GM12878 (cell line): ENCODE data around the gene MARCHF10. TPM values are rescaled to one million over a fixed set of nuclear protein-coding genes. Genes with fewer than 3 reads are reported as not detected.

ENCODE experiments used
- ATAC-seq: fragments of 200-7000 bp; cut with Tn5 transposase; 3 replicates; pipeline ENCODE4 v1.9.1; 2020; ENCODE audit warnings: mild to moderate bottlenecking, moderate library complexity
- BruUV-seq: library from RNA; stranded (reverse); fragments of 400-500 nt; replicated peaks from 2 replicates; lab custom pipeline; 2021; lab: Mats Ljungman, UMichigan
- CTCF ChIA-PET: fragments of 300-600 bp; sonication (Branson Sonifier 250); formaldehyde crosslinking; extraction: SDS; loops from one replicate; lab custom pipeline; 2021; ENCODE audit warnings: inconsistent platforms; lab: Yijun Ruan, JAX
- POLR2A ChIA-PET: fragments of 350-600 bp; formaldehyde crosslinking; extraction: SDS; loops from one replicate; lab custom pipeline; 2021; ENCODE audit warnings: inconsistent platforms; lab: Charles Lee
- RAD21 ChIA-PET: fragments of 300-600 bp; sonication (Branson Sonifier 250); formaldehyde crosslinking; loops from one replicate; lab custom pipeline; 2023; ENCODE audit warnings: antibody characterized with exemption; ENCODE audit not compliant: unreplicated experiment; lab: Charles Lee
- SMC1A ChIA-PET: fragments of 300-600 bp; sonication (Branson Sonifier 250); formaldehyde crosslinking; loops from one replicate; lab custom pipeline; 2023; ENCODE audit not compliant: unreplicated experiment, uncharacterized antibody; lab: Charles Lee
- DNase-seq: peaks from one replicate; pipeline ENCODE4 v3.0.0-alpha.2; 2011; ENCODE audit warnings: low read depth, low spot score
- FAIRE-seq: peaks from 3 replicates; lab custom pipeline; 2011; peaks lifted over from hg19 to GRCh38; lab: Jason Lieb, UNC
- H2AFZ ChIP-seq: 2 replicates; pipeline ENCODE4 v1.6.0; 2011; ENCODE audit warnings: low read depth, low read length, control low read depth; ENCODE audit not compliant: control insufficient read depth
- H3K27ac ChIP-seq: 2 replicates; pipeline ENCODE4 v1.5.1; 2011; ENCODE audit warnings: control low read depth; ENCODE audit not compliant: control insufficient read depth, insufficient read depth
- H3K27me3 ChIP-seq, 2 experiments: replicated peaks in 1 of 2; 2 replicates each; pipeline versions ENCODE4 v1.6.0 to v1.6.1; 2011; ENCODE audit warnings: low read length in 1 of 2; ENCODE audit not compliant: control insufficient read depth in 2 of 2, insufficient read depth in 2 of 2
- H3K36me3 ChIP-seq, 2 experiments: 2 replicates each; pipeline ENCODE4 v1.5.1; 2011; ENCODE audit warnings: low read length in 1 of 2; ENCODE audit not compliant: control insufficient read depth in 2 of 2, insufficient read depth in 2 of 2
- H3K4me1 ChIP-seq: 2 replicates; pipeline ENCODE4 v1.6.1; 2011; ENCODE audit warnings: mild to moderate bottlenecking, low read length, moderate library complexity, mixed read lengths; ENCODE audit not compliant: control insufficient read depth, insufficient read depth
- H3K4me2 ChIP-seq: 2 replicates; pipeline ENCODE4 v1.6.0; 2011; ENCODE audit warnings: control low read depth; ENCODE audit not compliant: control insufficient read depth, insufficient read depth
- H3K4me3 ChIP-seq: fragments of 200-600 bp; sonication (generic); 2 replicates; pipeline ENCODE4 v1.5.1; 2016
- H3K79me2 ChIP-seq: 2 replicates; pipeline ENCODE4 v1.6.0; 2011; ENCODE audit warnings: low read length; ENCODE audit not compliant: control insufficient read depth, insufficient read depth
- H3K9ac ChIP-seq: 2 replicates; pipeline ENCODE4 v1.8.0; 2011; ENCODE audit warnings: low read length, control low read depth, mixed read lengths; ENCODE audit not compliant: control insufficient read depth, insufficient read depth
- H3K9me3 ChIP-seq: replicated peaks from 3 replicates; pipeline ENCODE4 v1.5.1; 2011; ENCODE audit warnings: mild to moderate bottlenecking, low read length; ENCODE audit not compliant: control insufficient read depth, insufficient read depth
- H4K20me1 ChIP-seq: 2 replicates; pipeline ENCODE4 v1.6.0; 2011; ENCODE audit not compliant: control insufficient read depth, insufficient read depth
- ATF7 ChIP-seq: fragments of 450-650 bp; IDR thresholded peaks from 2 replicates; pipeline ENCODE4 v1.6.1; 2016; ENCODE audit warnings: low read depth, mild to moderate bottlenecking
- CBX3 ChIP-seq: fragments of 200-600 bp; sonication (generic); IDR thresholded peaks from 2 replicates; pipeline ENCODE4 v1.6.1; 2016; ENCODE audit warnings: low read depth, borderline replicate concordance
- ELK1 ChIP-seq: IDR thresholded peaks from 2 replicates; pipeline ENCODE4 v1.6.1; 2012; ENCODE audit warnings: low read depth, low read length, improper control_type of control experiment
- WRNIP1 ChIP-seq: IDR thresholded peaks from 2 replicates; pipeline ENCODE4 v1.6.1; 2011; ENCODE audit warnings: low read depth, low read length, improper control_type of control experiment, borderline replicate concordance
- WGBS: methylation state at CpG from one replicate; pipeline ENCODE4 v1.1.6; 2016; ENCODE audit warnings: low lambda C conversion rate; ENCODE audit not compliant: insufficient replicate concordance, insufficient coverage; ENCODE audit errors: missing lambda C conversion rate; 5-methylcytosine and 5-hydroxymethylcytosine counted together
- in situ Hi-C: fragments of 300-500 bp; cut with MboI; formaldehyde crosslinking; loops from 9 replicates; pipeline ENCODE4 v1.14.3; 2018; ENCODE audit warnings: mixed read lengths
- intact Hi-C: fragments of 100-400 bp; cut with micrococcal nuclease; formaldehyde crosslinking; loops from one replicate; pipeline ENCODE4 v1.14.2; 2022; ENCODE audit not compliant: unreplicated experiment
- polyA plus RNA-seq, 11 experiments: library from polyadenylated mRNA; depleted of rRNA in 4 of 11; unstranded in 6 of 11; stranded (reverse) in 5 of 11; fragments of >200 nt; fragmentation: Nextera tagmentation in 4 of 11; fragmentation: Illumina TruSeq in 1 of 11; extraction: Ambion mirVana in 4 of 11; extraction: Trizol in 1 of 11; gene quantifications; 1 replicate in 1 of 11; 2 replicates in 10 of 11; pipeline versions ENCODE4 v1.2.1 to v1.2.3, GENCODE V29; 2011 to 2016; ENCODE audit warnings: inconsistent platforms in 2 of 11, missing spikeins in 2 of 11, low read depth in 1 of 11
- total RNA-seq, 4 experiments: library from RNA; depleted of rRNA in 3 of 4; stranded (reverse); fragments of >200 nt in 3 of 4; fragmentation: Illumina TruSeq in 1 of 4; extraction: Trizol in 1 of 4; gene quantifications; 2 replicates each; pipeline versions ENCODE4 v1.2.1 to v1.2.3, GENCODE V29; 2013 to 2021
- TF ChIP-seq, protein P1 (sequence below): fragments of 450-650 bp; IDR thresholded peaks from 2 replicates; pipeline ENCODE4 v1.6.1; 2016; ENCODE audit warnings: mild to moderate bottlenecking, moderate library complexity, borderline replicate concordance

The MARCHF10 gene
- total and polyA plus RNA-seq, 10 of the 15 experiments (the other 5 are each of a cell fraction or from before 2014, with no cell fraction given) = 0.11 to 0.24 TPM; not detected in 8

DNA sequence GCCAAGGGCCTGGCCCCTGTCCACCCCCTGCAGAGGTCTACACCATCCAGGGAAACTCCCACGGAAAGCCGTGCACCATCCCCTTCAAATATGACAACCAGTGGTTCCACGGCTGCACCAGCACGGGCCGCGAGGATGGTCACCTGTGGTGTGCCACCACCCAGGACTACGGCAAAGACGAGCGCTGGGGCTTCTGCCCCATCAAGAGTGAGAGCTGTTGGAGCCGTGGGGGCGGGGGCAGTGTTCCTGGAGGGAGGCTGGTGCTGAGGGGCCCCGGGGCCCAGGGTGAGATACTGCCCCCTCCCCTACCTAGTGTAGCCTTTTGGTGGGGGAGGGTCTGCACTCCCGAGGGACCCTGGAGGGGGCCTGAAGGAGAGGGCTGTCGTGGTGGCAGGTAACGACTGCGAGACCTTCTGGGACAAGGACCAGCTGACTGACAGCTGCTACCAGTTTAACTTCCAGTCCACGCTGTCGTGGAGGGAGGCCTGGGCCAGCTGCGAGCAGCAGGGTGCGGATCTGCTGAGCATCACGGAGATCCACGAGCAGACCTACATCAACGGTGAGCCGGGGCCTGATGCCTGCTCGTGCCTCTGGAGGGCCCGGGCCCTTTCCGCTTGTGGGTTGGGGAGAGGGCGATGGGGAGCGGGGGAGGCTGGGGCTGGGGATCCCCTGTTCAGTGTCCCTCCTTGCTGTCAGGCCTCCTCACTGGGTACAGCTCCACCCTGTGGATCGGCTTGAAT is 141.9 kb downstream of the MARCHF10 start:
- Histone ChIP-seq H3K4me2 (no peak overlapping the region), H3K4me1 (no peaks in the 10 kb centered on the region), H4K20me1 (no peaks in the 10 kb centered on the region), H2AFZ (no peak overlapping the region), H3K27me3 (no peaks in the 10 kb centered on the region; a peak in 2 of 4 replicates), H3K79me2 (no peaks in the 10 kb centered on the region), H3K36me3 (no peaks in the 10 kb centered on the region), H3K4me3 (no peak overlapping the region), H3K27ac (no peak overlapping the region), H3K9me3 (no peaks in the 10 kb centered on the region), H3K9ac (no peak overlapping the region)
- ChIA-PET POLR2A (no interaction called here), SMC1A (no interaction called here), RAD21 (no interaction called here), CTCF (no interaction called here)
- no peak for ATAC-seq
- FAIRE-seq = no peak
- DNase-seq = no peak
- WGBS = 86% methylated on average over 24 of the region's 30 CpGs
- intact Hi-C loops (no loop called here), in situ Hi-C loops (no loop called here)
- no TSS peak for BruUV-seq
- TF ChIP-seq, protein P1, sequence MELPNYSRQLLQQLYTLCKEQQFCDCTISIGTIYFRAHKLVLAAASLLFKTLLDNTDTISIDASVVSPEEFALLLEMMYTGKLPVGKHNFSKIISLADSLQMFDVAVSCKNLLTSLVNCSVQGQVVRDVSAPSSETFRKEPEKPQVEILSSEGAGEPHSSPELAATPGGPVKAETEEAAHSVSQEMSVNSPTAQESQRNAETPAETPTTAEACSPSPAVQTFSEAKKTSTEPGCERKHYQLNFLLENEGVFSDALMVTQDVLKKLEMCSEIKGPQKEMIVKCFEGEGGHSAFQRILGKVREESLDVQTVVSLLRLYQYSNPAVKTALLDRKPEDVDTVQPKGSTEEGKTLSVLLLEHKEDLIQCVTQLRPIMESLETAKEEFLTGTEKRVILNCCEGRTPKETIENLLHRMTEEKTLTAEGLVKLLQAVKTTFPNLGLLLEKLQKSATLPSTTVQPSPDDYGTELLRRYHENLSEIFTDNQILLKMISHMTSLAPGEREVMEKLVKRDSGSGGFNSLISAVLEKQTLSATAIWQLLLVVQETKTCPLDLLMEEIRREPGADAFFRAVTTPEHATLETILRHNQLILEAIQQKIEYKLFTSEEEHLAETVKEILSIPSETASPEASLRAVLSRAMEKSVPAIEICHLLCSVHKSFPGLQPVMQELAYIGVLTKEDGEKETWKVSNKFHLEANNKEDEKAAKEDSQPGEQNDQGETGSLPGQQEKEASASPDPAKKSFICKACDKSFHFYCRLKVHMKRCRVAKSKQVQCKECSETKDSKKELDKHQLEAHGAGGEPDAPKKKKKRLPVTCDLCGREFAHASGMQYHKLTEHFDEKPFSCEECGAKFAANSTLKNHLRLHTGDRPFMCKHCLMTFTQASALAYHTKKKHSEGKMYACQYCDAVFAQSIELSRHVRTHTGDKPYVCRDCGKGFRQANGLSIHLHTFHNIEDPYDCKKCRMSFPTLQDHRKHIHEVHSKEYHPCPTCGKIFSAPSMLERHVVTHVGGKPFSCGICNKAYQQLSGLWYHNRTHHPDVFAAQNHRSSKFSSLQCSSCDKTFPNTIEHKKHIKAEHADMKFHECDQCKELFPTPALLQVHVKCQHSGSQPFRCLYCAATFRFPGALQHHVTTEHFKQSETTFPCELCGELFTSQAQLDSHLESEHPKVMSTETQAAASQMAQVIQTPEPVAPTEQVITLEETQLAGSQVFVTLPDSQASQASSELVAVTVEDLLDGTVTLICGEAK = no peak
- TF ChIP-seq WRNIP1 (no peak), ELK1 (no peak), ATF7 (no peak), CBX3 (no peak)
